CD4-positive, alpha-beta memory T cell (primary cell): Measurements from ENCODE around the gene LIPC. TPM values are rescaled to one million over a fixed set of nuclear protein-coding genes. Genes with fewer than 3 reads are reported as not detected.
"Not testable (repeated sequence)": the region's sequence is repeated elsewhere in the genome, so short reads cannot be mapped to it uniquely, and the experiment has no call there.

Source experiments
- CTCF ChIA-PET: fragments of 350-600 bp; sonication (Branson Sonifier 250); formaldehyde crosslinking; loops from one replicate; lab custom pipeline; 2021; ENCODE audit warnings: inconsistent platforms; ENCODE audit not compliant: partially characterized antibody; lab: Charles Lee
- POLR2A ChIA-PET: fragments of 350-600 bp; sonication (Branson Sonifier 250); formaldehyde crosslinking; loops from one replicate; lab custom pipeline; 2021; ENCODE audit not compliant: partially characterized antibody; lab: Charles Lee
- DNase-seq, 5 donors: peaks; one replicate each; pipeline versions ENCODE4 v3.0.0 to v3.0.0-alpha.2; 2020 to 2022; ENCODE audit warnings: mixed read lengths in 1 of 5
- H3K27ac ChIP-seq: one replicate; pipeline ENCODE4 v1.7.0; 2013; ENCODE audit warnings: low read depth, low read length
- H3K27me3 ChIP-seq: 2 replicates; pipeline ENCODE4 v1.7.0; 2013; ENCODE audit warnings: mild to moderate bottlenecking, low read length, moderate library complexity; ENCODE audit not compliant: insufficient read depth
- H3K36me3 ChIP-seq: 2 replicates; pipeline ENCODE4 v1.7.0; 2013; ENCODE audit warnings: mild to moderate bottlenecking, low read length, moderate library complexity; ENCODE audit not compliant: insufficient read depth
- H3K4me1 ChIP-seq: 2 replicates; pipeline ENCODE4 v1.7.0; 2013; ENCODE audit warnings: mild to moderate bottlenecking, low read length, moderate library complexity; ENCODE audit not compliant: insufficient read depth
- H3K4me3 ChIP-seq, 2 donors: one replicate each; pipeline ENCODE4 v1.7.0; 2013; ENCODE audit warnings: low read length in 2 of 2, mild to moderate bottlenecking in 1 of 2
- H3K9me3 ChIP-seq, 2 donors: one replicate each; pipeline ENCODE4 v1.7.0; 2013; ENCODE audit warnings: low read length in 2 of 2, control low read depth in 1 of 2; ENCODE audit not compliant: control insufficient read depth in 1 of 2
- H3K27ac Mint-ChIP-seq, 7 donors: one replicate each; pipeline ENCODE4 v1.8.0; 2020 to 2021; ENCODE audit warnings: mixed read lengths in 7 of 7, mild to moderate bottlenecking in 6 of 7, inconsistent platforms in 3 of 7, moderate library complexity in 3 of 7
- H3K27me3 Mint-ChIP-seq, 2 donors: one replicate each; pipeline ENCODE4 v1.8.0; 2020 to 2021; ENCODE audit warnings: mixed read lengths in 2 of 2
- H3K36me3 Mint-ChIP-seq, 2 donors: one replicate each; pipeline ENCODE4 v1.8.0; 2020 to 2021; ENCODE audit warnings: mixed read lengths in 2 of 2, inconsistent platforms in 1 of 2, mild to moderate bottlenecking in 1 of 2
- H3K4me1 Mint-ChIP-seq, 4 donors: one replicate each; pipeline ENCODE4 v1.8.0; 2020 to 2021; ENCODE audit warnings: mixed read lengths in 4 of 4, mild to moderate bottlenecking in 1 of 4
- H3K4me3 Mint-ChIP-seq, 8 donors: one replicate each; pipeline ENCODE4 v1.8.0; 2020 to 2021; ENCODE audit warnings: mixed read lengths in 8 of 8, mild to moderate bottlenecking in 7 of 8, moderate library complexity in 6 of 8, inconsistent platforms in 3 of 8
- H3K9me3 Mint-ChIP-seq, 8 donors: one replicate each; pipeline ENCODE4 v1.8.0; 2020 to 2021; ENCODE audit warnings: mixed read lengths in 8 of 8, mild to moderate bottlenecking in 5 of 8, inconsistent platforms in 3 of 8, moderate library complexity in 1 of 8
- intact Hi-C: fragments of 100-400 bp; cut with micrococcal nuclease; formaldehyde crosslinking; loops from one replicate; pipeline ENCODE4 v1.15.1; 2023
- polyA plus RNA-seq, 2 donors: library from polyadenylated mRNA; unstranded; fragments of 300-500 nt; fragmentation: Illumina TruSeq; gene quantifications; one replicate each; pipeline ENCODE4 v1.2.3, GENCODE V29; 2021
- total RNA-seq, 2 experiments: library from RNA; stranded (reverse); gene quantifications; one replicate each; pipeline ENCODE4 v1.2.3, GENCODE V29; 2021

The LIPC gene
- total and polyA plus RNA-seq, 4 experiments from 2014 or later: 0.25 to 2.4 (median 0.41) TPM; not detected in 1

- intact Hi-C loops, POLR2A ChIA-PET, H3K36me3 ChIP-seq, DNase-seq, H3K4me3 Mint-ChIP-seq, H3K4me3 ChIP-seq, H3K9me3 ChIP-seq, H3K27me3 ChIP-seq, H3K9me3 Mint-ChIP-seq, H3K27me3 Mint-ChIP-seq, H3K27ac ChIP-seq: not testable (repeated sequence)
- H3K27ac Mint-ChIP-seq: peak overlapping the region in 1 of 7 donors; percentile 43
- H3K4me1 Mint-ChIP-seq: peaks cover 15 to 18% (median 17%) of the 10 kb centered on the region in 4 donors
- peaks cover 15% of the 10 kb centered on the region for H3K4me1 ChIP-seq
- H3K36me3 Mint-ChIP-seq: peaks cover 39 to 53% of the 10 kb centered on the region in 2 donors
- CTCF ChIA-PET: interaction anchor here (0.7 to 1.3 kb wide), 2 partner anchors 69 to 285 kb away, joined by 3 to 4 read pairs; no protein-coding TSS in a partner anchor
These were observed 172.1 kb downstream of the LIPC start for GRCh38 chr15:58603927-58604326.

- no peaks in the 10 kb centered on the region for H3K9me3 ChIP-seq
- no peak overlapping the region for H3K4me3 ChIP-seq
- POLR2A ChIA-PET: no interaction called here
- H3K27ac ChIP-seq: no peak overlapping the region
- no peaks in the 10 kb centered on the region for H3K27me3 ChIP-seq
- Mint-ChIP-seq H3K4me1 (peaks cover 18 to 22% (median 20%) of the 10 kb centered on the region in 4 donors), H3K36me3 (peaks cover 42 to 51% of the 10 kb centered on the region in 2 donors), H3K4me3 (no peak overlapping the region), H3K27me3 (no peaks in the 10 kb centered on the region), H3K9me3 (no peaks in the 10 kb centered on the region), H3K27ac (no peak overlapping the region)
- CTCF ChIA-PET: interaction anchor here (1.3 kb wide), 1 partner anchor 68 kb away, joined by 3 read pairs; no protein-coding TSS in a partner anchor
- peaks cover 18% of the 10 kb centered on the region for H3K4me1 ChIP-seq
- H3K36me3 ChIP-seq: no peaks in the 10 kb centered on the region
- intact Hi-C loops: no loop called here
- DNase-seq: no peak
These were observed 172.7 kb downstream of the LIPC start for GRCh38 chr15:58604455-58604923.

- peaks cover 18% of the 10 kb centered on the region for H3K4me1 ChIP-seq
- Mint-ChIP-seq H3K9me3 (no peaks in the 10 kb centered on the region), H3K27me3 (no peaks in the 10 kb centered on the region), H3K27ac (peak overlapping the region in 2 of 7 donors; percentile 19 to 43), H3K4me3 (no peak overlapping the region), H3K36me3 (peaks cover 55 to 64% of the 10 kb centered on the region in 2 donors), H3K4me1 (peaks cover 18 to 22% (median 20%) of the 10 kb centered on the region in 4 donors)
- H3K27ac ChIP-seq: no peak overlapping the region
- H3K4me3 ChIP-seq: no peak overlapping the region
- no peaks in the 10 kb centered on the region for H3K9me3 ChIP-seq
- ChIA-PET POLR2A (no interaction called here), CTCF (no interaction called here)
- no peaks in the 10 kb centered on the region for H3K27me3 ChIP-seq
- no peaks in the 10 kb centered on the region for H3K36me3 ChIP-seq
- intact Hi-C loops: no loop called here
- no peak for DNase-seq
These were observed 174.2 kb downstream of the LIPC start for GRCh38 chr15:58605931-58606530.

- peaks cover 53 to 66% of the 10 kb centered on the region in 2 donors for H3K36me3 Mint-ChIP-seq
- no peak overlapping the region for H3K27ac Mint-ChIP-seq
- H3K4me1 ChIP-seq: peaks cover 18% of the 10 kb centered on the region
- no peaks in the 10 kb centered on the region for H3K27me3 Mint-ChIP-seq
- DNase-seq: no peak
- ChIA-PET CTCF (no interaction called here), POLR2A (no interaction called here)
- no peak overlapping the region for H3K4me3 ChIP-seq
- H3K4me1 Mint-ChIP-seq: peaks cover 18 to 22% (median 20%) of the 10 kb centered on the region in 4 donors
- no peaks in the 10 kb centered on the region for H3K9me3 ChIP-seq
- no peaks in the 10 kb centered on the region for H3K27me3 ChIP-seq
- no peaks in the 10 kb centered on the region for H3K9me3 Mint-ChIP-seq
- no peak overlapping the region for H3K27ac ChIP-seq
- intact Hi-C loops: no loop called here
- H3K36me3 ChIP-seq: no peaks in the 10 kb centered on the region
- no peak overlapping the region for H3K4me3 Mint-ChIP-seq
These were observed 174.8 kb downstream of the LIPC start for GRCh38 chr15:58606577-58607080.

- CTCF ChIA-PET: no interaction called here
- peaks cover 16 to 29% (median 21%) of the 10 kb centered on the region in 4 donors for H3K4me1 Mint-ChIP-seq
- H3K4me3 Mint-ChIP-seq: peak overlapping the region in 7 of 8 donors; percentile 14 to 73 (median 60)
- H3K4me3 ChIP-seq: no peak overlapping the region
- peak overlapping the region; percentile 25 for H3K27ac ChIP-seq
- no peaks in the 10 kb centered on the region for H3K9me3 ChIP-seq
- peaks cover 0 to 3% (median 0%) of the 10 kb centered on the region in 8 donors for H3K9me3 Mint-ChIP-seq
- peaks cover 18% of the 10 kb centered on the region for H3K4me1 ChIP-seq
- intact Hi-C loops: no loop called here
- no peaks in the 10 kb centered on the region for H3K27me3 ChIP-seq
- POLR2A ChIA-PET: no interaction called here
- peak in 4 of 5 donors; percentile 6 to 43 (median 28) for DNase-seq
- no peaks in the 10 kb centered on the region for H3K36me3 ChIP-seq
- H3K36me3 Mint-ChIP-seq: peaks cover 64 to 71% of the 10 kb centered on the region in 2 donors
- peak overlapping the region; percentile 51 to 88 (median 70) for H3K27ac Mint-ChIP-seq
- H3K27me3 Mint-ChIP-seq: no peaks in the 10 kb centered on the region
These were observed 176.4 kb downstream of the LIPC start for GRCh38 chr15:58608129-58608590.

- DNase-seq: no peak
- no peaks in the 10 kb centered on the region for H3K27me3 Mint-ChIP-seq
- CTCF ChIA-PET: no interaction called here
- H3K9me3 Mint-ChIP-seq: peaks cover 0 to 8% (median 2%) of the 10 kb centered on the region in 8 donors
- peak overlapping the region in 5 of 8 donors; percentile 31 to 73 (median 60) for H3K4me3 Mint-ChIP-seq
- Histone ChIP-seq H3K4me1 (peaks cover 18% of the 10 kb centered on the region), H3K27ac (no peak overlapping the region), H3K9me3 (no peaks in the 10 kb centered on the region), H3K4me3 (no peak overlapping the region), H3K36me3 (no peaks in the 10 kb centered on the region), H3K27me3 (no peaks in the 10 kb centered on the region)
- peaks cover 63 to 71% of the 10 kb centered on the region in 2 donors for H3K36me3 Mint-ChIP-seq
- intact Hi-C loops: no loop called here
- peak overlapping the region in 4 of 7 donors; percentile 24 to 88 (median 74) for H3K27ac Mint-ChIP-seq
- POLR2A ChIA-PET: no interaction called here
- peaks cover 14 to 29% (median 22%) of the 10 kb centered on the region in 4 donors for H3K4me1 Mint-ChIP-seq
These were observed 176.9 kb downstream of the LIPC start for GRCh38 chr15:58608711-58609110.
